Measurements from ENCODE around the gene P2RY4.

GRCh38 chrX:70280573-70280972 is 20.6 kb upstream of the P2RY4 start:
- no peak for TF ChIP-seq CTCF (IDR thresholded peaks at IDR 0.05)
- no peak for TF ChIP-seq ZFX (IDR thresholded peaks at IDR 0.05; ENCODE audit: borderline replicate concordance)
